ENCODE data around the gene PGS1.

Gene PGS1

DNA sequence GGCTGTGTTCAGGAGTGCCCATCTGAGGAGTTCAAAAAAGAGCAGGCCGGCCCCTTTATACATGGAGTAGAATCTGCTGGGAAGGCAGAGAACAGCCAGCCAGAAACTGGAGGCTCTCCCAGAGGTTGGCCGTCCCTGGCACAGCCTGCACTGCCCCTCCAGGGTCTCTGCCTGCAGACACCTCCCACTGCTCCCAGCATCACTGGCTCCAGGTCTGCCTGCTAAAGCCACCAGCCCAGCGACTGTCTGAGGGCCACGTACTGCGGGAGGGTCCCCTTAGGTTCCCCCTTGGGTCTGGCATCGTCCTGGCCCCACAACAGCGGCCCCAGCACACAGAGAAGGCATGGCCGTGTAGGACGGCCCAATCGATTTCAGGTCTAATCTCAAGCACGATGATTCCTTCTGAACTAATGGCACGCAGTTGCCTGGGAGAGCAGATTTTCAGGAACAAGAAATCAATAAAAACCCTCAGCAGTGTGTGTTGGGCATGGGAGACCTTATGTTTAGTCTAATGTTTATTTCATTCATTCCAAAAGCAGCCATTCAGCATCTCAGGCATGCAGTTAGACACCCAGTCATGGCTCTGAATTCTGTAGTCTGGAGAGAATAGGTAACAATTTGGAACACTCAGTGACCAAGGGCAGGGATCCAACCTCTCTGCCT is 95.6 kb downstream of the PGS1 start:
- no peak for DNase-seq (ENCODE audit: low read depth in 3 of 3)

All from stimulated activated CD4-positive, alpha-beta T cell treated with anti-CD3 and anti-CD28 coated beads, TNF-alpha, amount 100 ng/mL, for 4 hours (primary cell).